HepG2 (cell line): Measurements from ENCODE around the gene PLEKHB1. TPM values are rescaled to one million over a fixed set of nuclear protein-coding genes. Genes with fewer than 3 reads are reported as not detected.

Experiments used
- ATAC-seq: fragments of 200-7000 bp; cut with Tn5 transposase; 3 replicates; pipeline ENCODE4 v1.9.1; 2020; ENCODE audit warnings: mild to moderate bottlenecking, moderate library complexity
- BruUV-seq: library from RNA; stranded (reverse); fragments of 400-500 nt; replicated peaks from 2 replicates; lab custom pipeline; 2021; lab: Mats Ljungman, UMichigan
- CTCF ChIA-PET: fragments of 300-600 bp; formaldehyde crosslinking; extraction: SDS; loops from one replicate; lab custom pipeline; 2021; ENCODE audit warnings: low total read pairs, inconsistent platforms, low intra/inter-chr PET ratio; lab: Yijun Ruan, JAX
- POLR2A ChIA-PET: fragments of 350-600 bp; sonication (Branson Sonifier 250); formaldehyde crosslinking; loops from one replicate; lab custom pipeline; 2020; ENCODE audit warnings: antibody characterized with exemption, inconsistent platforms; lab: Yijun Ruan, JAX
- DNase-seq: peaks from one replicate; pipeline ENCODE4 v3.0.0-alpha.2; 2015; ENCODE audit warnings: low spot score
- FAIRE-seq: peaks from 3 replicates; lab custom pipeline; 2011; peaks lifted over from hg19 to GRCh38; lab: Jason Lieb, UNC
- H2AFZ ChIP-seq: one replicate; pipeline ENCODE4 v1.6.1; 2011; ENCODE audit warnings: low read length, inconsistent platforms
- H3K27ac ChIP-seq: fragments of 300-600 bp; 3 replicates; pipeline ENCODE4 v1.8.0; 2011; ENCODE audit warnings: mixed run types, mild to moderate bottlenecking, mixed read lengths, low read length, inconsistent platforms; ENCODE audit not compliant: insufficient read depth; ENCODE audit errors: extremely low read length
- H3K27me3 ChIP-seq, 2 experiments: fragments of 200-600 bp in 1 of 2; 2 replicates in 1 of 2; 3 replicates in 1 of 2; pipeline versions ENCODE4 v1.6.0 to v1.8.0; 2011; ENCODE audit warnings: low read length in 2 of 2, mild to moderate bottlenecking in 2 of 2, moderate library complexity in 2 of 2, inconsistent platforms in 1 of 2; ENCODE audit not compliant: insufficient read depth in 2 of 2, control insufficient read depth in 1 of 2
- H3K36me3 ChIP-seq, 2 experiments: fragments of 200-600 bp in 1 of 2; replicated peaks in 1 of 2; 2 replicates in 1 of 2; 3 replicates in 1 of 2; pipeline versions ENCODE4 v1.5.1 to v1.8.0; 2011; ENCODE audit warnings: low read length in 2 of 2, inconsistent platforms in 1 of 2; ENCODE audit not compliant: insufficient read depth in 2 of 2, control insufficient read depth in 1 of 2
- H3K4me1 ChIP-seq: 2 replicates; pipeline ENCODE4 v1.5.1; 2012; ENCODE audit warnings: low read length, inconsistent platforms; ENCODE audit not compliant: insufficient read depth
- H3K4me2 ChIP-seq: 2 replicates; pipeline ENCODE4 v1.6.0; 2011; ENCODE audit warnings: low read depth, low read length, inconsistent platforms
- H3K4me3 ChIP-seq, 3 experiments: fragments of 200-600 bp in 1 of 3; sonication (generic), shearing (Covaris generic) in 1 of 3; replicated peaks in 1 of 3; 2 replicates each; pipeline ENCODE4 v1.5.1; 2011 to 2016; ENCODE audit warnings: low read length in 3 of 3, inconsistent platforms in 2 of 3, low read depth in 2 of 3, mild to moderate bottlenecking in 2 of 3, control low read depth in 1 of 3, mixed read lengths in 1 of 3; ENCODE audit not compliant: insufficient read depth in 1 of 3
- H3K79me2 ChIP-seq: one replicate; pipeline ENCODE4 v1.6.1; 2011; ENCODE audit warnings: low read length, inconsistent platforms; ENCODE audit not compliant: insufficient read depth
- H3K9ac ChIP-seq: 2 replicates; pipeline ENCODE4 v1.6.0; 2011; ENCODE audit warnings: mild to moderate bottlenecking, low read depth, low read length, inconsistent platforms; ENCODE audit not compliant: insufficient read depth
- H3K9me3 ChIP-seq: 2 replicates; pipeline ENCODE4 v1.5.1; 2012; ENCODE audit warnings: mild to moderate bottlenecking, low read length
- H4K20me1 ChIP-seq: 2 replicates; pipeline ENCODE4 v1.6.0; 2011; ENCODE audit warnings: inconsistent platforms, mild to moderate bottlenecking, low read length, moderate library complexity; ENCODE audit not compliant: insufficient read depth
- FOXA1 ChIP-seq, 2 experiments: fragments of 450-650 bp in 1 of 2; sonication (generic) in 1 of 2; formaldehyde crosslinking in 1 of 2; IDR thresholded peaks; 2 replicates each; pipeline versions ENCODE4 v1.4.0 to v1.6.1; 2016 to 2020; ENCODE audit warnings: missing genetic modification reagents in 1 of 2
- GZF1 ChIP-seq: sonication (generic); formaldehyde crosslinking; IDR thresholded peaks from 2 replicates; pipeline ENCODE4 v1.5.1; 2020; ENCODE audit warnings: mild to moderate bottlenecking, missing genetic modification reagents
- MLLT10 ChIP-seq: sonication (generic); formaldehyde crosslinking; IDR thresholded peaks from 2 replicates; pipeline ENCODE4 v1.4.0; 2020; ENCODE audit warnings: missing genetic modification reagents
- NAIF1 ChIP-seq: sonication (generic); formaldehyde crosslinking; IDR thresholded peaks from 2 replicates; pipeline ENCODE4 v1.5.0; 2020; ENCODE audit warnings: mild to moderate bottlenecking, missing genetic modification reagents, borderline replicate concordance
- NFIC ChIP-seq: IDR thresholded peaks from 2 replicates; pipeline ENCODE4 v1.6.1; 2012; ENCODE audit warnings: mild to moderate bottlenecking, low read length, inconsistent platforms
- SCMH1 ChIP-seq: sonication (generic); formaldehyde crosslinking; IDR thresholded peaks from 2 replicates; pipeline ENCODE4 v1.9.0; 2021; ENCODE audit warnings: missing genetic modification reagents, mild to moderate bottlenecking, borderline replicate concordance
- U2AF1 ChIP-seq: fragments of 200-400 bp; formaldehyde crosslinking; optimal IDR thresholded peaks from 2 replicates; pipeline ENCODE3; 2017; ENCODE audit warnings: mild to moderate bottlenecking, low read depth, low read length
- ZBTB37 ChIP-seq: sonication (generic); formaldehyde crosslinking; IDR thresholded peaks from 2 replicates; pipeline ENCODE4 v1.4.0; 2020; ENCODE audit warnings: mild to moderate bottlenecking, missing genetic modification reagents
- ZNF629 ChIP-seq: sonication (generic); formaldehyde crosslinking; conservative IDR thresholded peaks from 2 replicates; pipeline ENCODE4 v1.5.0; 2020; ENCODE audit warnings: missing genetic modification reagents
- ZNF747 ChIP-seq: sonication (generic); formaldehyde crosslinking; IDR thresholded peaks from 2 replicates; pipeline ENCODE4 v1.8.1; 2023; ENCODE audit warnings: missing genetic modification reagents, mild to moderate bottlenecking, borderline replicate concordance
- ZNF749 ChIP-seq: sonication (generic); formaldehyde crosslinking; IDR thresholded peaks from 2 replicates; pipeline ENCODE4 v1.8.0; 2022; ENCODE audit warnings: mild to moderate bottlenecking, missing genetic modification reagents, moderate library complexity, borderline replicate concordance
- WGBS: methylation state at CpG from one replicate; pipeline ENCODE4 v1.1.6; 2017; ENCODE audit warnings: low lambda C conversion rate; 5-methylcytosine and 5-hydroxymethylcytosine counted together
- in situ Hi-C: cut with HindIII; loops from 2 replicates; pipeline ENCODE4 v1.10.0; 2017; ENCODE audit warnings: low pct_unique_long_range_greater_than_20kb; ENCODE audit not compliant: extremely low pct_ligation_motif_present
- intact Hi-C: fragments of 100-400 bp; cut with micrococcal nuclease; formaldehyde crosslinking; loops from one replicate; pipeline ENCODE4 v1.10.0; 2022; ENCODE audit not compliant: unreplicated experiment
- polyA plus RNA-seq, 8 experiments: library from polyadenylated mRNA; depleted of rRNA in 3 of 8; stranded (reverse) in 7 of 8; unstranded in 1 of 8; fragments of >200 nt; fragmentation: Illumina TruSeq in 4 of 8; extraction: Trizol in 4 of 8; gene quantifications; 2 replicates each; pipeline versions ENCODE4 v1.2.1 to v1.2.3, GENCODE V29; 2011 to 2016; ENCODE audit warnings: low read depth in 4 of 8, missing spikeins in 1 of 8, mixed read lengths in 1 of 8; ENCODE audit not compliant: insufficient read depth in 1 of 8
- total RNA-seq, 5 experiments: library from RNA; depleted of rRNA; stranded (reverse); fragments of >200 nt; fragmentation: Illumina TruSeq; extraction: Trizol; gene quantifications; 2 replicates each; pipeline ENCODE4 v1.2.3, GENCODE V29; 2016; ENCODE audit warnings: low read depth in 1 of 5
- TF ChIP-seq, protein P1 (sequence below): sonication (generic); formaldehyde crosslinking; IDR thresholded peaks from 2 replicates; pipeline ENCODE4 v1.9.0; 2021; ENCODE audit warnings: missing genetic modification reagents, borderline replicate concordance
- TF ChIP-seq, protein P2 (sequence below): sonication (generic); formaldehyde crosslinking; conservative IDR thresholded peaks from 2 replicates; pipeline ENCODE4 v1.4.0; 2020; ENCODE audit warnings: missing genetic modification reagents
- TF ChIP-seq, protein P3 (sequence below): sonication (generic); formaldehyde crosslinking; IDR thresholded peaks from 2 replicates; pipeline ENCODE4 v1.4.0; 2020; ENCODE audit warnings: mild to moderate bottlenecking, low read depth, missing genetic modification reagents

PLEKHB1 gene
- total and polyA plus RNA-seq, 2 of the 13 experiments (the other 11 are each of a cell fraction or from before 2014, with no cell fraction given) = 68.0 to 99.3 TPM

DNA sequence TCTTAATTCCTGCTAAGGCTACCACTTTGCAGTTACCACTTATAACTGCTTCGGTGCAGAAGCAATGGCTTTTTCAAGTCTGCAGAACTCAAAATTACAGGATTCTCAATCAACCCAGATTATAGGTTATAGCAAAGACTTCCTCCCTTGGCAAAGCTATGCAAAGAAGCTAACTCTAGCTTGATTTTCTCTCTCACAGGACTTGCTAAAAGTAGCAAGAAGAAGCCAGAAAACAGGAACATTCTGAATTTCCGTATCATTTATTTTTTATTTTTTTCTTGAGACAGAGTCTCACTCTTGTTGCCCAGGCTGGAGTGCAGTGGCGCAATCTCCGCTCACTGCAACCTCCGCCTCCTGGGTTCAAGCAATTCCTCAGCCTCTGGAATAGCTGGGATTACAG, 10.7 kb upstream of the PLEKHB1 start:
- Histone ChIP-seq H3K9me3 (no peaks in the 10 kb centered on the region), H3K36me3 (no peaks in the 10 kb centered on the region), H3K4me1 (no peaks in the 10 kb centered on the region), H3K4me3 (no peak overlapping the region), H3K4me2 (no peak overlapping the region), H3K27ac (no peak overlapping the region), H3K9ac (no peak overlapping the region), H2AFZ (no peak overlapping the region), H3K27me3 (no peaks in the 10 kb centered on the region), H3K79me2 (no peaks in the 10 kb centered on the region), H4K20me1 (no peaks in the 10 kb centered on the region)
- 95% methylated on average over 5 of the region's 5 CpGs for WGBS
- BruUV-seq = no TSS peak
- intact Hi-C loops = no loop called here
- in situ Hi-C loops = no loop called here
- no peak for ATAC-seq
- CTCF ChIA-PET = no interaction called here
- no peak for DNase-seq
- FAIRE-seq = no peak
- POLR2A ChIA-PET = no interaction called here
- TF ChIP-seq, protein P1, sequence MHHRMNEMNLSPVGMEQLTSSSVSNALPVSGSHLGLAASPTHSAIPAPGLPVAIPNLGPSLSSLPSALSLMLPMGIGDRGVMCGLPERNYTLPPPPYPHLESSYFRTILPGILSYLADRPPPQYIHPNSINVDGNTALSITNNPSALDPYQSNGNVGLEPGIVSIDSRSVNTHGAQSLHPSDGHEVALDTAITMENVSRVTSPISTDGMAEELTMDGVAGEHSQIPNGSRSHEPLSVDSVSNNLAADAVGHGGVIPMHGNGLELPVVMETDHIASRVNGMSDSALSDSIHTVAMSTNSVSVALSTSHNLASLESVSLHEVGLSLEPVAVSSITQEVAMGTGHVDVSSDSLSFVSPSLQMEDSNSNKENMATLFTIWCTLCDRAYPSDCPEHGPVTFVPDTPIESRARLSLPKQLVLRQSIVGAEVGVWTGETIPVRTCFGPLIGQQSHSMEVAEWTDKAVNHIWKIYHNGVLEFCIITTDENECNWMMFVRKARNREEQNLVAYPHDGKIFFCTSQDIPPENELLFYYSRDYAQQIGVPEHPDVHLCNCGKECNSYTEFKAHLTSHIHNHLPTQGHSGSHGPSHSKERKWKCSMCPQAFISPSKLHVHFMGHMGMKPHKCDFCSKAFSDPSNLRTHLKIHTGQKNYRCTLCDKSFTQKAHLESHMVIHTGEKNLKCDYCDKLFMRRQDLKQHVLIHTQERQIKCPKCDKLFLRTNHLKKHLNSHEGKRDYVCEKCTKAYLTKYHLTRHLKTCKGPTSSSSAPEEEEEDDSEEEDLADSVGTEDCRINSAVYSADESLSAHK (CRISPR knock-in tag) = no peak
- TF ChIP-seq, protein P2, sequence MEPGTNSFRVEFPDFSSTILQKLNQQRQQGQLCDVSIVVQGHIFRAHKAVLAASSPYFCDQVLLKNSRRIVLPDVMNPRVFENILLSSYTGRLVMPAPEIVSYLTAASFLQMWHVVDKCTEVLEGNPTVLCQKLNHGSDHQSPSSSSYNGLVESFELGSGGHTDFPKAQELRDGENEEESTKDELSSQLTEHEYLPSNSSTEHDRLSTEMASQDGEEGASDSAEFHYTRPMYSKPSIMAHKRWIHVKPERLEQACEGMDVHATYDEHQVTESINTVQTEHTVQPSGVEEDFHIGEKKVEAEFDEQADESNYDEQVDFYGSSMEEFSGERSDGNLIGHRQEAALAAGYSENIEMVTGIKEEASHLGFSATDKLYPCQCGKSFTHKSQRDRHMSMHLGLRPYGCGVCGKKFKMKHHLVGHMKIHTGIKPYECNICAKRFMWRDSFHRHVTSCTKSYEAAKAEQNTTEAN (CRISPR knock-in tag) = no peak
- TF ChIP-seq NAIF1 (no peak), SCMH1 (no peak), ZBTB37 (no peak), MLLT10 (CRISPR knock-in tag) (no peak), ZNF749 (CRISPR knock-in tag) (no peak), U2AF1 (no peak), ZNF629 (no peak), ZNF747 (CRISPR knock-in tag) (no peak), FOXA1 (IDR thresholded peaks at IDR 0.05) (no peak), FOXA1 (CRISPR knock-in tag; IDR thresholded peaks at IDR 0.05) (no peak), GZF1 (CRISPR knock-in tag) (no peak), NFIC (no peak)
- TF ChIP-seq, protein P3, sequence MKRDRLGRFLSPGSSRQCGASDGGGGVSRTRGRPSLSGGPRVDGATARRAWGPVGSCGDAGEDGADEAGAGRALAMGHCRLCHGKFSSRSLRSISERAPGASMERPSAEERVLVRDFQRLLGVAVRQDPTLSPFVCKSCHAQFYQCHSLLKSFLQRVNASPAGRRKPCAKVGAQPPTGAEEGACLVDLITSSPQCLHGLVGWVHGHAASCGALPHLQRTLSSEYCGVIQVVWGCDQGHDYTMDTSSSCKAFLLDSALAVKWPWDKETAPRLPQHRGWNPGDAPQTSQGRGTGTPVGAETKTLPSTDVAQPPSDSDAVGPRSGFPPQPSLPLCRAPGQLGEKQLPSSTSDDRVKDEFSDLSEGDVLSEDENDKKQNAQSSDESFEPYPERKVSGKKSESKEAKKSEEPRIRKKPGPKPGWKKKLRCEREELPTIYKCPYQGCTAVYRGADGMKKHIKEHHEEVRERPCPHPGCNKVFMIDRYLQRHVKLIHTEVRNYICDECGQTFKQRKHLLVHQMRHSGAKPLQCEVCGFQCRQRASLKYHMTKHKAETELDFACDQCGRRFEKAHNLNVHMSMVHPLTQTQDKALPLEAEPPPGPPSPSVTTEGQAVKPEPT (CRISPR knock-in tag) = no peak
